GM21619 (cell line): Measurements from ENCODE around the gene PCDHGB5.
"Not testable (repeated sequence)": the region's sequence is repeated elsewhere in the genome, so short reads cannot be mapped to it uniquely, and the experiment has no call there.

ENCODE experiments used
- ATAC-seq: cut with Tn5 transposase; IDR thresholded peaks from one replicate; pipeline ENCODE4 v1.9.1; 2021; ENCODE audit not compliant: unreplicated experiment

PCDHGB5 gene

GRCh38 chr5:141409598-141410306, 12.0 kb downstream of the PCDHGB5 start:
- no peak for ATAC-seq

DNA sequence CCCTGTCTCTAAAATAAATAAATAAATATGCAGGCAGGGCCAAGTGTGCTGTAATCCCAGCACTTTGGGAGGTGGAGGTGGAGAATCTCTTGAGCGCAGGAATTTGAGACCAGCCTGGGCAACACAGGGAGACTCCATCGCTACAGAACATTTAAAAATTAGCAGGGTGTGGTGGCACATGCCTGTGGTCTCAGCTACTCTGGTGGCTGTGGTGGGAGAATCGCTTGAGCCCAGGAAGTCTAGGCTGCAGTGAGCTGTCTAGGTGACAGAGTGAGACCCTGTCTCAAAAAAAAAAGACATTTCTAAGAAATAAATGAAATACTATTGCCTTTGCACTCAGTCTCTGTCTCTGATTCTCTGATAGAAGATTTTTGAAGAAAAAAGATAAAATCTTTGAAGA, 13.8 kb downstream of the PCDHGB5 start:
- no peak for ATAC-seq

DNA sequence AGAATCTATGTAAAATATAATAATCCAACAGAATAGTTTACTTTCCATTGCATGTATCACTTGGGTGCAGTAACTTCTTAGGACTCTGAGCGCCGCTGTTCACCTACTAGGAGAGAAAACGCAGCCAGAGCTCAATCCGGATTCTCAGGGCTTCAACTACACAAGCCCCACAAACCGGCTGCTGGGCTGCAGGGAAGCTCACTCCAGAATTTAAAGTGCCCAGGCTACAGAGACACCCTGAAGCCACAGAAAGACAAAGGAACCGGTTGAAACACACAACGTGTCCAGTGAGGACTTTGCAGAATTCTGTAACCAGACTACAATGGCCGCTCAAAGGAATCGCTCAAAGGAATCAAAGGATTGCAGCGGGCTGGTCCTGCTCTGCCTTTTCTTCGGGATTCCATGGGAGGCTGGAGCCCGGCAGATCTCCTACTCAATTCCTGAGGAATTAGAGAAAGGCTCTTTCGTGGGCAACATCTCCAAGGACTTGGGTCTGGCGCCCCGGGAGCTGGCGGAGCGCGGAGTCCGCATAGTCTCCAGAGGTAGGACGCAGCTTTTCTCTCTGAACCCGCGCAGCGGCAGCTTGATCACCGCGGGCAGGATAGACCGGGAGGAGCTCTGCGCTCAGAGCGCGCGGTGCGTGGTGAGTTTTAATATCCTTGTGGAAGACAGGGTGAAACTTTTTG, 15.2 kb downstream of the PCDHGB5 start, which contains the start of gene PCDHGA10:
Gene PCDHGA10 (plus strand): TSS at position 134 of the 686 bp plus-strand sequence. CDS start 189 bp downstream, at position 323.
- ATAC-seq = peak; percentile 68

DNA sequence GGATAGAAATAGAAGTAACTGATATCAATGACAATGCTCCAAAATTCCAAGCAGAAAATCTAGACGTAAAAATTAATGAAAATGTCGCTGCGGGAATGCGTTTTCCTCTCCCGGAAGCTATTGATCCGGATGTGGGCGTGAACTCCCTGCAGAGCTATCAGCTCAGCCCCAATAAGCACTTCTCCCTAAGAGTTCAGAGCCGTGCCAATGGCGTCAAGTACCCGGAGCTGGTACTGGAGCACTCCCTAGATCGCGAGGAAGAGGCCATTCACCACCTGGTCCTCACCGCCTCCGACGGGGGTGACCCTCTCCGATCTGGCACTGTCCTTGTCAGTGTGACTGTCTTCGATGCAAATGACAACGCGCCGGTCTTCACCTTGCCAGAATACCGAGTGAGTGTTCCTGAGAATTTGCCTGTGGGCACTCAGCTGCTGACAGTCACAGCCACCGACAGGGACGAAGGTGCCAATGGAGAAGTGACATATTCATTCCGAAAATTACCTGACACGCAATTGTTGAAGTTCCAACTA, 15.9 kb downstream of the PCDHGB5 start:
- no peak for ATAC-seq

DNA sequence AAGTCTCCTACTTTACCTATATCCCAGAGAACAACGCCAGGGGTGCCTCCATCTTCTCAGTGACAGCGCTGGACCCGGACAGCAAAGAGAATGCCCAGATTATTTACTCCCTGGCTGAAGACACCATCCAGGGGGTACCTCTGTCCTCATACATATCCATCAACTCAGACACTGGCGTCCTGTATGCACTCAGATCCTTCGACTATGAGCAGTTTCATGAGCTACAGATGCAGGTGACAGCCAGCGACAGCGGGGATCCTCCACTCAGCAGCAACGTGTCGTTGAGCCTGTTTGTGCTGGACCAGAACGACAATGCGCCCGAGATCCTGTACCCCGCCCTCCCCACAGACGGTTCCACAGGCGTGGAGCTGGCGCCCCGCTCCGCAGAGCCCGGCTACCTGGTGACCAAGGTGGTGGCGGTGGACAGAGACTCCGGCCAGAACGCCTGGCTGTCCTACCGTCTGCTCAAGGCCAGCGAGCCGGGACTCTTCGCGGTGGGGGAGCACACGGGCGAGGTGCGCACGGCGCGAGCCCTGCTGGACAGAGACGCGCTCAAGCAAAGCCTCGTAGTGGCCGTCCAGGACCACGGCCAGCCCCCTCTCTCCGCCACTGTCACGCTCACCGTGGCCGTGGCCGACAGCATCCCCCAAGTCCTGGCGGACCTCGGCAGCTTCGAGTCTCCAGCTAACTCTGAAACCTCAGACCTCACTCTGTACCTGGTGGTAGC, 17.0 kb downstream of the PCDHGB5 start:
- ATAC-seq = not testable (repeated sequence)

DNA sequence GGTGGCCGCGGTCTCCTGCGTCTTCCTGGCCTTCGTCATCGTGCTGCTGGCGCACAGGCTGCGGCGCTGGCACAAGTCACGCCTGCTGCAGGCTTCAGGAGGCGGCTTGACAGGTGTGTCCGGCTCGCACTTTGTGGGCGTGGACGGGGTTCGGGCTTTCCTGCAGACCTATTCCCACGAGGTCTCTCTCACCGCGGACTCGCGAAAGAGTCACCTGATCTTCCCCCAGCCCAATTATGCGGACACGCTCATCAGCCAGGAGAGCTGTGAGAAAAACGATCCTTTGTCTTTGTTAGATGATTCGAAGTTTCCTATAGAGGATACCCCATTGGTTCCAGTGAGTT, 17.5 kb downstream of the PCDHGB5 start:
- ATAC-seq = not testable (repeated sequence)

DNA sequence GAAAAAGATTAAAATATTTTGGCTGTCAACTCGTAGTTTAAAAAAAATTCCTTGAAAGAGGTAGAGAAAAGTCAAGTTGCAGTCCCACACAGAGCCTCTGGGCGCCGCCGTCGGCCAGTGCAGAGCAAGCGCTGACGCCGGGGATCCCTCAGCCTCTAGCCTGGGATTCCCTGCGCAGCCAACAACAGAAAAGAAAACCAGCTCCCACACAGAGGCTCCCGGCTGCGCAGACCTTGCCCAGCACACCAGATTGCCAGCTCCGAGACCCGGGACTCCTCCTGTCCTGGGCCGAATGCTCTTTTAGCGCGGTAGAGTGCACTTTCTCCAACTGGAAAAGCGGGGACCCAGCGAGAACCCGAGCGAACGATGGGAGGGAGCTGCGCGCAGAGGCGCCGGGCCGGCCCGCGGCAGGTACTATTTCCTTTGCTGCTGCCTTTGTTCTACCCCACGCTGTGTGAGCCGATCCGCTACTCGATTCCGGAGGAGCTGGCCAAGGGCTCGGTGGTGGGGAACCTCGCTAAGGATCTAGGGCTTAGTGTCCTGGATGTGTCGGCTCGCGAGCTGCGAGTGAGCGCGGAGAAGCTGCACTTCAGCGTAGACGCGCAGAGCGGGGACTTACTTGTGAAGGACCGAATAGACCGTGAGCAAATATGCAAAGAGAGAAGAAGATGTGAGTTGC, 19.9 kb downstream of the PCDHGB5 start, which contains the start of gene PCDHGB7:
Gene PCDHGB7 (plus strand): TSS at position 184 of the 679 bp plus-strand sequence. CDS start 183 bp downstream, at position 367.
- peak; percentile 73 for ATAC-seq

- ATAC-seq = no peak
Measured at GRCh38 chr5:141419074-141419880, 21.5 kb downstream of the PCDHGB5 start.

DNA sequence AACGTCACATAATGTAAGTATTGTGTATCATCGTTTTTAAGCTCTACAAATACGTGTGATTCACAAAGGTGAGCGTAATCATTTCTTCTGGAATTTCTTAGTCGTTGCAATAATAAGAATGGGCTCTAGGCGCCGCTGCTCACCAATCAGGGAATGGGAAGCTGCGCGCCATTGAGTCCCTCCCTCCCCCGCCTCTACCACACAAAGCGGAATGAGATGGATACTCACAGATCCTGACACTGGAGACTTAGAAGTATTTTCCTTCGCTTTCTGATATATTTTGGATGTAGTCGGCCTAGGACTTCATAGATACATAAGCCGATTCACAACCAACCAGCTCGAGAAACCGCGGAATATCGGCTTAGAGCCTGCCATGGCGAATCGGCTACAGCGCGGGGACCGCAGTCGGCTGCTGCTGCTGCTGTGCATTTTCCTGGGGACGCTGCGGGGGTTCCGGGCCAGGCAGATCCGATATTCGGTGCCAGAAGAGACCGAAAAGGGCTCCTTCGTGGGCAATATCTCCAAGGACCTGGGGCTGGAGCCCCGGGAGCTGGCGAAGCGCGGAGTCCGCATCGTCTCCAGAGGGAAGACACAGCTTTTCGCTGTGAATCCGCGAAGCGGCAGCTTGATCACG, 23.2 kb downstream of the PCDHGB5 start, which contains the start of gene PCDHGA11:
Gene PCDHGA11 (plus strand): TSS at position 197 of the 634 bp plus-strand sequence. CDS start 177 bp downstream, at position 374.
- no peak for ATAC-seq

DNA sequence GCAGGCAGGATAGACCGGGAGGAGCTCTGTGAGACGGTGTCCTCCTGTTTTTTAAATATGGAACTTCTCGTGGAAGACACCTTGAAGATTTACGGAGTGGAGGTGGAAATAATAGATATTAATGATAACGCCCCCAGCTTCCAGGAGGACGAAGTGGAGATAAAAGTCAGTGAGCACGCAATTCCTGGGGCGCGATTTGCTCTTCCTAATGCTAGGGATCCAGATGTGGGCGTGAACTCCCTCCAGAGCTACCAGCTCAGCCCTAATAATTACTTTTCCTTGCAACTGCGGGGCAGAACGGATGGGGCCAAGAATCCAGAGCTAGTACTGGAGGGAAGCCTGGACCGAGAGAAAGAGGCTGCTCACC, 23.7 kb downstream of the PCDHGB5 start:
- no peak for ATAC-seq

GRCh38 chr5:141422742-141423291, 25.1 kb downstream of the PCDHGB5 start:
- ATAC-seq = no peak

DNA sequence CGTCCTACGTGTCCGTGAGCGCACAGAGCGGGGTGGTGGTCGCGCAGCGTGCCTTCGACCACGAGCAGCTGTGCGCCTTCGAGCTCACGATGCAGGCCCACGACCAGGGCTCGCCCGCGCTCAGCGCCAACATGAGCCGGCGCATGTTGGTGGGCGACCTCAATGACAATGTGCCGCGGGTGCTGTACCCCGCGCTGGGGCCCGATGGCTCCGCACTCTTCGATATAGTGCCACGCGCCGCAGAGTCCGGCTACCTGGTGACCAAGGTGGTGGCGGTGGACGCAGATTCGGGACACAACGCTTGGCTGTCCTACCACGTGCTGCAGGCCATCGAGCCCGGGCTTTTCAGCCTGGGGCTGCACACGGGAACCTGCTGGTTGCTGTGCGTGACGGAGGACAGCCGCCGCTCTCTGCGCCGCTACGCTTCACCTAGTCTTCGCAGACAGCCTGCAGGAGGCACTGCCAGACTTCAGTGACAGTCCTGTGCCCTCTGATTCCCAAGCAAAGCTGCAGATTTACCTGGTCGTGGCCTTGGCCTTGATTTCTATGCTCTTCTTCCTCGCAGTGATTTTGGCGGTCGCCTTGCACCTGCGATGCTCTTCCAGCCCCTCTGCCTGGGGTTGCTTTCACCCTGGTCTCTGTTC, 30.2 kb downstream of the PCDHGB5 start:
- ATAC-seq = no peak

- ATAC-seq = peak; percentile 85
Measured at GRCh38 chr5:141430332-141431113, 32.8 kb downstream of the PCDHGB5 start, which contains the start of gene PCDHGA12. PCDHGA12 (plus strand) TSS chr5:141430507; CDS start chr5:141430760, 253 bp downstream.

DNA sequence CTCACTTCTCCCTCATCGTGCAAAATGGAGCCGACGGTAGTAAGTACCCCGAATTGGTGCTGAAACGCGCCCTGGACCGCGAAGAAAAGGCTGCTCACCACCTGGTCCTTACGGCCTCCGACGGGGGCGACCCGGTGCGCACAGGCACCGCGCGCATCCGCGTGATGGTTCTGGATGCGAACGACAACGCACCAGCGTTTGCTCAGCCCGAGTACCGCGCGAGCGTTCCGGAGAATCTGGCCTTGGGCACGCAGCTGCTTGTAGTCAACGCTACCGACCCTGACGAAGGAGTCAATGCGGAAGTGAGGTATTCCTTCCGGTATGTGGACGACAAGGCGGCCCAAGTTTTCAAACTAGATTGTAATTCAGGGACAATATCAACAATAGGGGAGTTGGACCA, 33.5 kb downstream of the PCDHGB5 start:
- peak; percentile 68 for ATAC-seq

GRCh38 chr5:141432308-141432707, 34.6 kb downstream of the PCDHGB5 start:
- not testable (repeated sequence) for ATAC-seq

- ATAC-seq = not testable (repeated sequence)
Measured at GRCh38 chr5:141432726-141433125, 35.0 kb downstream of the PCDHGB5 start.

- ATAC-seq = no peak
Measured at GRCh38 chr5:141434006-141434405, 36.3 kb downstream of the PCDHGB5 start.

GRCh38 chr5:141437221-141437620, 39.5 kb downstream of the PCDHGB5 start:
- no peak for ATAC-seq
